ENCODE results near the gene ZNF148.

- TF ChIP-seq, protein P1, sequence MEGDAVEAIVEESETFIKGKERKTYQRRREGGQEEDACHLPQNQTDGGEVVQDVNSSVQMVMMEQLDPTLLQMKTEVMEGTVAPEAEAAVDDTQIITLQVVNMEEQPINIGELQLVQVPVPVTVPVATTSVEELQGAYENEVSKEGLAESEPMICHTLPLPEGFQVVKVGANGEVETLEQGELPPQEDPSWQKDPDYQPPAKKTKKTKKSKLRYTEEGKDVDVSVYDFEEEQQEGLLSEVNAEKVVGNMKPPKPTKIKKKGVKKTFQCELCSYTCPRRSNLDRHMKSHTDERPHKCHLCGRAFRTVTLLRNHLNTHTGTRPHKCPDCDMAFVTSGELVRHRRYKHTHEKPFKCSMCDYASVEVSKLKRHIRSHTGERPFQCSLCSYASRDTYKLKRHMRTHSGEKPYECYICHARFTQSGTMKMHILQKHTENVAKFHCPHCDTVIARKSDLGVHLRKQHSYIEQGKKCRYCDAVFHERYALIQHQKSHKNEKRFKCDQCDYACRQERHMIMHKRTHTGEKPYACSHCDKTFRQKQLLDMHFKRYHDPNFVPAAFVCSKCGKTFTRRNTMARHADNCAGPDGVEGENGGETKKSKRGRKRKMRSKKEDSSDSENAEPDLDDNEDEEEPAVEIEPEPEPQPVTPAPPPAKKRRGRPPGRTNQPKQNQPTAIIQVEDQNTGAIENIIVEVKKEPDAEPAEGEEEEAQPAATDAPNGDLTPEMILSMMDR (IDR thresholded peaks at IDR 0.05; ENCODE audit: low read length): no peak
- TF ChIP-seq EZH2 (optimal IDR thresholded peaks at IDR 0.05; ENCODE audit: low read depth, low read length) (no peak), EZH2phosphoT487 (IDR thresholded peaks at IDR 0.05; ENCODE audit: low read length) (no peak)
Observed at GRCh38 chr3:125309476-125309875, 65.6 kb downstream of the ZNF148 start.
